ENCODE data around the gene TKTL1. TPM values are rescaled to one million over a fixed set of nuclear protein-coding genes. Genes with fewer than 3 reads are reported as not detected.

The TKTL1 gene
- total RNA-seq, 4 donors from 2014 or later, result not detected

DNA sequence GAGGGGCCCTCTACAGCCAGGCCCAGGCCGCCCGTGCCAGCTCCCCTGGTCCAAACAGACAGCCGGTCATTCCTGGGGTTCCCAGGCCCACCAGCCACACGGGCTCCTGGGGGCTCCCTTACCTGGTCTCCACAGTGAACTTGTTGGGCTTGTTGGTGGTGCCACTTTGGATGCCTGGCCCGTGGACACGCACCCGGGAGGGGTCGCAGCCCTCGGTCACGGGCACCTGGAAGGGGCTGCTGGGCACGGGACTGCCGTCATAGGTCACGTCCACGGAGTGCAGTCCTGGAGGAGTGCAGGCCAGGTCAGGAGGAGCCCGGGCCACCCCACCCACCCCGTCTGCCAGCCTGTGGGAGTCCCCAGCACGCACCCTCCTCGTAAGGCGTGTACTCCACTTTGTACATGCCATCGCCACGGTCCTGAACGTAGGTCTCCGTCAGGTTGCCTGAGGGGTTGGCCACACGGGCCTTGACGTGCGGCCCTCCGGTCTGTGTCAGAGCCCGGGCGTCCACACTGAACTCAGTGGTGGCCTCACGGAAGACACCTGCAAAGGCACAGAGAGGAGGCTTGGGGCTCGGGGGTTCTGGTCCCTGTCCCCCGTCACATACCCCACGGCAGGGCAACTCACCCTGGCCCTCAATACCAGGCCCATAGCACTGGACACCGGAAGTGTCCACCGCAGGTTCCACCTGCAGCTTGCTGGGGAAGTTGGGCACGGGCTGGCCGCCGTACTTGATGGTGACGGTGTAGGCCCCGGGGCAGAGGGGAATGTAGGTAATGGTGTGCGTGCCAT is 64.0 kb downstream of the TKTL1 start:
- H3K27ac ChIP-seq, result no peak overlapping the region

GRCh38 chrX:154360155-154360713 is 64.6 kb downstream of the TKTL1 start:
- Histone ChIP-seq H3K36me3 (peaks cover 0 to 59% (median 0%) of the 10 kb centered on the region in 3 donors), H3K27ac (no peak overlapping the region), H3K9me3 (no peaks in the 10 kb centered on the region), H3K4me1 (no peaks in the 10 kb centered on the region), H3K27me3 (no peaks in the 10 kb centered on the region), H3K4me3 (no peak overlapping the region)
- DNase-seq, result no peak
- TF ChIP-seq POLR2A (IDR thresholded peaks at IDR 0.05), result no peak
- no peak for TF ChIP-seq CTCF (IDR thresholded peaks at IDR 0.05)

More for the DNA sequence above, 64.0 kb downstream of the TKTL1 start:
- Histone ChIP-seq H3K9me3 (no peaks in the 10 kb centered on the region), H3K36me3 (peaks cover 0 to 59% (median 0%) of the 10 kb centered on the region in 3 donors), H3K4me3 (no peak overlapping the region), H3K27me3 (no peaks in the 10 kb centered on the region), H3K4me1 (no peaks in the 10 kb centered on the region)
- no peak for DNase-seq
- TF ChIP-seq POLR2A (IDR thresholded peaks at IDR 0.05) (no peak), CTCF (IDR thresholded peaks at IDR 0.05) (no peak)

GRCh38 chrX:154362085-154362742 is 66.6 kb downstream of the TKTL1 start:
- no peaks in the 10 kb centered on the region for H3K27me3 ChIP-seq
- no peak overlapping the region for H3K4me3 ChIP-seq
- H3K36me3 ChIP-seq, result peaks cover 0 to 52% (median 0%) of the 10 kb centered on the region in 3 donors
- no peak for TF ChIP-seq POLR2A (IDR thresholded peaks at IDR 0.05)
- no peak for TF ChIP-seq CTCF (IDR thresholded peaks at IDR 0.05)
- no peaks in the 10 kb centered on the region for H3K4me1 ChIP-seq
- no peaks in the 10 kb centered on the region for H3K9me3 ChIP-seq
- no peak for DNase-seq
- peak overlapping the region in 1 of 4 donors; percentile 22 for H3K27ac ChIP-seq

GRCh38 chrX:154363706-154364439 is 68.3 kb downstream of the TKTL1 start:
- H3K4me1 ChIP-seq, result peaks cover 0 to 11% (median 0%) of the 10 kb centered on the region in 4 donors
- no peak overlapping the region for H3K4me3 ChIP-seq
- no peaks in the 10 kb centered on the region for H3K27me3 ChIP-seq
- DNase-seq, result no peak
- TF ChIP-seq POLR2A (IDR thresholded peaks at IDR 0.05), result no peak
- TF ChIP-seq CTCF (IDR thresholded peaks at IDR 0.05), result no peak
- no peak overlapping the region for H3K27ac ChIP-seq
- peaks cover 0 to 36% (median 0%) of the 10 kb centered on the region in 3 donors for H3K36me3 ChIP-seq
- H3K9me3 ChIP-seq, result no peaks in the 10 kb centered on the region

DNA sequence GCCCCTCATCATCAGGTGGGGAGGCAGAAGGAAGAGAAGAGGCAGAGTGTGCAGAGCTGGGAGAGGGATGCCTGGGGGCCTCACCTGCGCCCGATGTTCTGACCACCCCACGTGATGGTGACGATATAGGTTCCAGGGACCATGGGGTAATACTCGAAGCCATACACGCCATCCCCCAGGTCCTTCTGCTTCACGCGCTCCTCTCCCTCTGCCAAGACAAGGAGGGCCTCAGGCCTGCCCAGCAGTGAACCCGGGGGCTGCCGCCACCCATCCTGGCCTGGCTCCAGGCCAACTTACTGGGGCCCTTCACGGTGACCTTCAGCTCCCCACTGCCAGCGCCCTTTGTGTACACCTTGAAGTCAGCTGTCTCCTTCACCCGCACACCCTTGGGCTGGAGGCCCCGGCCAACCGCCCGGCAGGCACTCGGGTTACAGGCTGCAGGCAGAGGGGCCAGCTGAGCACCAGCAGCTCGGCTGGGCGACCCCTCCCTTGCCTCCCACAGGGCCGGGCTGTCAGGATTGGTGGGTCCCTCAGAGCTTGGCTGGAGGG is 69.5 kb downstream of the TKTL1 start:
- Histone ChIP-seq H3K9me3 (no peaks in the 10 kb centered on the region), H3K27ac (peak overlapping the region in 1 of 4 donors; percentile 48), H3K4me3 (no peak overlapping the region), H3K27me3 (no peaks in the 10 kb centered on the region), H3K36me3 (peaks cover 0 to 25% (median 0%) of the 10 kb centered on the region in 3 donors), H3K4me1 (peaks cover 0 to 11% (median 0%) of the 10 kb centered on the region in 4 donors)
- TF ChIP-seq POLR2A (IDR thresholded peaks at IDR 0.05), result no peak
- no peak for TF ChIP-seq CTCF (IDR thresholded peaks at IDR 0.05)
- no peak for DNase-seq

Data from Peyer's patch (tissue), 4 donors.